K562 (cell line): ENCODE measurements around the gene KPTN. TPM values are rescaled to one million over a fixed set of nuclear protein-coding genes. Genes with fewer than 3 reads are reported as not detected.
A peak's percentile ranks its signal among the peaks of the same experiment; 100 is the strongest.

Experiments used
- BRD9 ChIP-seq: fragments of 450-650 bp; IDR thresholded peaks from 2 replicates; pipeline ENCODE4 v1.6.1; 2018; ENCODE audit warnings: low read depth; ENCODE audit not compliant: partially characterized antibody
- CBX3 ChIP-seq, 2 experiments: IDR thresholded peaks; 1 replicate in 1 of 2; 2 replicates in 1 of 2; pipeline ENCODE4 v1.6.1; 2012; ENCODE audit warnings: inconsistent platforms in 2 of 2, low read length in 2 of 2, borderline replicate concordance in 1 of 2, control low read depth in 1 of 2
- CTCFL ChIP-seq: IDR thresholded peaks from 2 replicates; pipeline ENCODE4 v1.6.1; 2011; ENCODE audit warnings: borderline replicate concordance, low read depth, mild to moderate bottlenecking, moderate library complexity, low read length; ENCODE audit not compliant: insufficient read depth, poor library complexity, severe bottlenecking
- KAT2B ChIP-seq: IDR thresholded peaks from one replicate; pipeline ENCODE4 v1.6.1; 2012; ENCODE audit warnings: low read depth, mild to moderate bottlenecking, control low read depth, inconsistent platforms, low read length, moderate library complexity
- NR3C1 ChIP-seq: sonication (generic); formaldehyde crosslinking; IDR thresholded peaks from 2 replicates; pipeline ENCODE4 v1.8.1; 2022; ENCODE audit warnings: missing genetic modification reagents
- SIX5 ChIP-seq, 2 experiments: IDR thresholded peaks; 2 replicates each; pipeline ENCODE4 v1.6.1; 2011; ENCODE audit warnings: low read length in 2 of 2, borderline replicate concordance in 1 of 2, low read depth in 1 of 2, mild to moderate bottlenecking in 1 of 2, moderate library complexity in 1 of 2; ENCODE audit not compliant: insufficient read depth in 1 of 2
- SMAD1 ChIP-seq: fragments of 150-350 bp; IDR thresholded peaks from 2 replicates; pipeline ENCODE4 v1.6.1; 2014; ENCODE audit warnings: low read length, low read depth; ENCODE audit not compliant: partially characterized antibody
- ZNF217 ChIP-seq: sonication (generic); formaldehyde crosslinking; IDR thresholded peaks from 2 replicates; pipeline ENCODE4 v1.8.0; 2022; ENCODE audit warnings: mild to moderate bottlenecking, missing genetic modification reagents
- polyA plus RNA-seq, 8 experiments: library from polyadenylated mRNA; depleted of rRNA in 4 of 8; stranded (reverse) in 5 of 8; unstranded in 3 of 8; fragments of >200 nt; fragmentation: Nextera tagmentation in 2 of 8; fragmentation: Illumina TruSeq in 1 of 8; extraction: Ambion mirVana in 2 of 8; extraction: Trizol in 1 of 8; gene quantifications; 2 replicates each; pipeline versions ENCODE4 v1.2.1 to v1.2.3, GENCODE V29; 2011 to 2014; ENCODE audit warnings: inconsistent platforms in 1 of 8, missing spikeins in 1 of 8
- total RNA-seq, 7 experiments: library from RNA; depleted of rRNA in 6 of 7; stranded (reverse); fragments of >200 nt in 6 of 7; fragmentation: Illumina TruSeq in 2 of 7; extraction: Trizol in 2 of 7; gene quantifications; 2 replicates each; pipeline versions ENCODE4 v1.2.1 to v1.2.3, GENCODE V29; 2011 to 2021; ENCODE audit warnings: low replicate concordance in 1 of 7

Gene KPTN
- total and polyA plus RNA-seq, 9 of the 15 experiments (the other 6 are each of a cell fraction or from before 2014, with no cell fraction given) = 0.56 to 18.2 (median 8.5) TPM

- no peak for TF ChIP-seq CTCFL
- no peak for TF ChIP-seq SMAD1
- no peak for TF ChIP-seq SIX5 (IDR thresholded peaks at IDR 0.05; ENCODE audit: borderline replicate concordance in 1 of 2, insufficient read depth in 1 of 2, low read depth in 1 of 2, low read length in 2 of 2)
- no peak for TF ChIP-seq ZNF217
- no peak for TF ChIP-seq BRD9
- TF ChIP-seq CBX3 (IDR thresholded peaks at IDR 0.05; ENCODE audit: borderline replicate concordance in 1 of 2, low read length in 2 of 2) = 0 out of 3 replicates have a peak, but pooled peaks of 1 of the 2 experiments have one; percentile 23
- no peak for TF ChIP-seq NR3C1 (CRISPR knock-in tag)
- TF ChIP-seq KAT2B = no peak
- TF ChIP-seq, all 486 proteins: peak for 5
These were observed 1.2 kb upstream of the KPTN start (continued) for GRCh38 chr19:47485210-47485609.
